HepG2 (cell line): ENCODE measurements around the gene CPED1. TPM values are rescaled to one million over a fixed set of nuclear protein-coding genes. Genes with fewer than 3 reads are reported as not detected.

ENCODE experiments used
- ATAC-seq: fragments of 200-7000 bp; cut with Tn5 transposase; 3 replicates; pipeline ENCODE4 v1.9.1; 2020; ENCODE audit warnings: mild to moderate bottlenecking, moderate library complexity
- BruUV-seq: library from RNA; stranded (reverse); fragments of 400-500 nt; replicated peaks from 2 replicates; lab custom pipeline; 2021; lab: Mats Ljungman, UMichigan
- CTCF ChIA-PET: fragments of 300-600 bp; formaldehyde crosslinking; extraction: SDS; loops from one replicate; lab custom pipeline; 2021; ENCODE audit warnings: low total read pairs, inconsistent platforms, low intra/inter-chr PET ratio; lab: Yijun Ruan, JAX
- POLR2A ChIA-PET: fragments of 350-600 bp; sonication (Branson Sonifier 250); formaldehyde crosslinking; loops from one replicate; lab custom pipeline; 2020; ENCODE audit warnings: antibody characterized with exemption, inconsistent platforms; lab: Yijun Ruan, JAX
- DNase-seq: peaks from one replicate; pipeline ENCODE4 v3.0.0-alpha.2; 2015; ENCODE audit warnings: low spot score
- FAIRE-seq: peaks from 3 replicates; lab custom pipeline; 2011; peaks lifted over from hg19 to GRCh38; lab: Jason Lieb, UNC
- H2AFZ ChIP-seq: one replicate; pipeline ENCODE4 v1.6.1; 2011; ENCODE audit warnings: low read length, inconsistent platforms
- H3K27ac ChIP-seq: fragments of 300-600 bp; 3 replicates; pipeline ENCODE4 v1.8.0; 2011; ENCODE audit warnings: mixed run types, mild to moderate bottlenecking, mixed read lengths, low read length, inconsistent platforms; ENCODE audit not compliant: insufficient read depth; ENCODE audit errors: extremely low read length
- H3K27me3 ChIP-seq, 2 experiments: fragments of 200-600 bp in 1 of 2; 2 replicates in 1 of 2; 3 replicates in 1 of 2; pipeline versions ENCODE4 v1.6.0 to v1.8.0; 2011; ENCODE audit warnings: low read length in 2 of 2, mild to moderate bottlenecking in 2 of 2, moderate library complexity in 2 of 2, inconsistent platforms in 1 of 2; ENCODE audit not compliant: insufficient read depth in 2 of 2, control insufficient read depth in 1 of 2
- H3K36me3 ChIP-seq, 2 experiments: fragments of 200-600 bp in 1 of 2; replicated peaks in 1 of 2; 2 replicates in 1 of 2; 3 replicates in 1 of 2; pipeline versions ENCODE4 v1.5.1 to v1.8.0; 2011; ENCODE audit warnings: low read length in 2 of 2, inconsistent platforms in 1 of 2; ENCODE audit not compliant: insufficient read depth in 2 of 2, control insufficient read depth in 1 of 2
- H3K4me1 ChIP-seq: 2 replicates; pipeline ENCODE4 v1.5.1; 2012; ENCODE audit warnings: low read length, inconsistent platforms; ENCODE audit not compliant: insufficient read depth
- H3K4me2 ChIP-seq: 2 replicates; pipeline ENCODE4 v1.6.0; 2011; ENCODE audit warnings: low read depth, low read length, inconsistent platforms
- H3K4me3 ChIP-seq, 3 experiments: fragments of 200-600 bp in 1 of 3; sonication (generic), shearing (Covaris generic) in 1 of 3; replicated peaks in 1 of 3; 2 replicates each; pipeline ENCODE4 v1.5.1; 2011 to 2016; ENCODE audit warnings: low read length in 3 of 3, inconsistent platforms in 2 of 3, low read depth in 2 of 3, mild to moderate bottlenecking in 2 of 3, control low read depth in 1 of 3, mixed read lengths in 1 of 3; ENCODE audit not compliant: insufficient read depth in 1 of 3
- H3K79me2 ChIP-seq: one replicate; pipeline ENCODE4 v1.6.1; 2011; ENCODE audit warnings: low read length, inconsistent platforms; ENCODE audit not compliant: insufficient read depth
- H3K9ac ChIP-seq: 2 replicates; pipeline ENCODE4 v1.6.0; 2011; ENCODE audit warnings: mild to moderate bottlenecking, low read depth, low read length, inconsistent platforms; ENCODE audit not compliant: insufficient read depth
- H3K9me3 ChIP-seq: 2 replicates; pipeline ENCODE4 v1.5.1; 2012; ENCODE audit warnings: mild to moderate bottlenecking, low read length
- H4K20me1 ChIP-seq: 2 replicates; pipeline ENCODE4 v1.6.0; 2011; ENCODE audit warnings: inconsistent platforms, mild to moderate bottlenecking, low read length, moderate library complexity; ENCODE audit not compliant: insufficient read depth
- ADNP ChIP-seq: sonication (generic); formaldehyde crosslinking; IDR thresholded peaks from 2 replicates; pipeline ENCODE4 v1.4.0; 2020; ENCODE audit warnings: missing genetic modification reagents
- NFATC3 ChIP-seq: sonication (generic); formaldehyde crosslinking; IDR thresholded peaks from 2 replicates; pipeline ENCODE4 v1.5.1; 2020; ENCODE audit warnings: mild to moderate bottlenecking, missing genetic modification reagents
- TAF1 ChIP-seq: sonication (generic); formaldehyde crosslinking; IDR thresholded peaks from 2 replicates; pipeline ENCODE4 v1.4.0; 2020; ENCODE audit warnings: missing genetic modification reagents
- TRIM24 ChIP-seq: sonication (generic); formaldehyde crosslinking; IDR thresholded peaks from 2 replicates; pipeline ENCODE4 v1.8.0; 2022; ENCODE audit warnings: mild to moderate bottlenecking, missing genetic modification reagents
- ZGPAT ChIP-seq: IDR thresholded peaks from 2 replicates; pipeline ENCODE4 v1.6.1; 2016; ENCODE audit warnings: mild to moderate bottlenecking
- ZNF256 ChIP-seq: sonication (generic); formaldehyde crosslinking; conservative IDR thresholded peaks from 2 replicates; pipeline ENCODE4 v1.4.0; 2020; ENCODE audit warnings: missing genetic modification reagents
- ZNF710 ChIP-seq: sonication (generic); formaldehyde crosslinking; IDR thresholded peaks from 2 replicates; pipeline ENCODE4 v1.5.0; 2020; ENCODE audit warnings: mild to moderate bottlenecking, missing genetic modification reagents, borderline replicate concordance
- WGBS: methylation state at CpG from one replicate; pipeline ENCODE4 v1.1.6; 2017; ENCODE audit warnings: low lambda C conversion rate; 5-methylcytosine and 5-hydroxymethylcytosine counted together
- in situ Hi-C: cut with HindIII; loops from 2 replicates; pipeline ENCODE4 v1.10.0; 2017; ENCODE audit warnings: low pct_unique_long_range_greater_than_20kb; ENCODE audit not compliant: extremely low pct_ligation_motif_present
- intact Hi-C: fragments of 100-400 bp; cut with micrococcal nuclease; formaldehyde crosslinking; loops from one replicate; pipeline ENCODE4 v1.10.0; 2022; ENCODE audit not compliant: unreplicated experiment
- polyA plus RNA-seq, 8 experiments: library from polyadenylated mRNA; depleted of rRNA in 3 of 8; stranded (reverse) in 7 of 8; unstranded in 1 of 8; fragments of >200 nt; fragmentation: Illumina TruSeq in 4 of 8; extraction: Trizol in 4 of 8; gene quantifications; 2 replicates each; pipeline versions ENCODE4 v1.2.1 to v1.2.3, GENCODE V29; 2011 to 2016; ENCODE audit warnings: low read depth in 4 of 8, missing spikeins in 1 of 8, mixed read lengths in 1 of 8; ENCODE audit not compliant: insufficient read depth in 1 of 8
- total RNA-seq, 5 experiments: library from RNA; depleted of rRNA; stranded (reverse); fragments of >200 nt; fragmentation: Illumina TruSeq; extraction: Trizol; gene quantifications; 2 replicates each; pipeline ENCODE4 v1.2.3, GENCODE V29; 2016; ENCODE audit warnings: low read depth in 1 of 5

The CPED1 gene
- total and polyA plus RNA-seq, 2 of the 13 experiments (the other 11 are each of a cell fraction or from before 2014, with no cell fraction given), result 11.5 to 27.0 TPM

GRCh38 chr7:121030308-121030707, 41.8 kb downstream of the CPED1 start:
- DNase-seq, result no peak
- BruUV-seq, result no TSS peak
- intact Hi-C loops (no loop called here), in situ Hi-C loops (no loop called here)
- Histone ChIP-seq H3K36me3 (no peaks in the 10 kb centered on the region), H3K4me2 (no peak overlapping the region), H3K27ac (no peak overlapping the region), H3K9ac (no peak overlapping the region), H3K79me2 (no peaks in the 10 kb centered on the region), H3K9me3 (no peaks in the 10 kb centered on the region), H2AFZ (no peak overlapping the region), H3K27me3 (no peaks in the 10 kb centered on the region), H3K4me1 (peaks cover 26% of the 10 kb centered on the region), H4K20me1 (no peaks in the 10 kb centered on the region), H3K4me3 (no peak overlapping the region)
- POLR2A ChIA-PET, result no interaction called here
- 48% methylated on average over 5 of the region's 5 CpGs for WGBS
- ATAC-seq, result no peak
- FAIRE-seq, result no peak
- TF ChIP-seq TAF1 (CRISPR knock-in tag), result no peak
- TF ChIP-seq ZNF710 (CRISPR knock-in tag), result no peak
- no peak for TF ChIP-seq TRIM24
- TF ChIP-seq NFATC3 (CRISPR knock-in tag), result no peak
- TF ChIP-seq ADNP (CRISPR knock-in tag), result no peak
- no peak for TF ChIP-seq ZGPAT (CRISPR knock-in tag)
- no peak for TF ChIP-seq ZNF256 (CRISPR knock-in tag)
- CTCF ChIA-PET, result no interaction called here
